GM21529 (cell line): Measurements from ENCODE around the gene FAF2.
"Not testable (repeated sequence)": the region's sequence is repeated elsewhere in the genome, so short reads cannot be mapped to it uniquely, and the experiment has no call there.

Experiments
- ATAC-seq: cut with Tn5 transposase; IDR thresholded peaks from one replicate; pipeline ENCODE4 v1.9.1; 2021; ENCODE audit not compliant: unreplicated experiment

Gene FAF2

GRCh38 chr5:176542135-176542595 lies 94.0 kb downstream of the FAF2 start:
- no peak for ATAC-seq

DNA sequence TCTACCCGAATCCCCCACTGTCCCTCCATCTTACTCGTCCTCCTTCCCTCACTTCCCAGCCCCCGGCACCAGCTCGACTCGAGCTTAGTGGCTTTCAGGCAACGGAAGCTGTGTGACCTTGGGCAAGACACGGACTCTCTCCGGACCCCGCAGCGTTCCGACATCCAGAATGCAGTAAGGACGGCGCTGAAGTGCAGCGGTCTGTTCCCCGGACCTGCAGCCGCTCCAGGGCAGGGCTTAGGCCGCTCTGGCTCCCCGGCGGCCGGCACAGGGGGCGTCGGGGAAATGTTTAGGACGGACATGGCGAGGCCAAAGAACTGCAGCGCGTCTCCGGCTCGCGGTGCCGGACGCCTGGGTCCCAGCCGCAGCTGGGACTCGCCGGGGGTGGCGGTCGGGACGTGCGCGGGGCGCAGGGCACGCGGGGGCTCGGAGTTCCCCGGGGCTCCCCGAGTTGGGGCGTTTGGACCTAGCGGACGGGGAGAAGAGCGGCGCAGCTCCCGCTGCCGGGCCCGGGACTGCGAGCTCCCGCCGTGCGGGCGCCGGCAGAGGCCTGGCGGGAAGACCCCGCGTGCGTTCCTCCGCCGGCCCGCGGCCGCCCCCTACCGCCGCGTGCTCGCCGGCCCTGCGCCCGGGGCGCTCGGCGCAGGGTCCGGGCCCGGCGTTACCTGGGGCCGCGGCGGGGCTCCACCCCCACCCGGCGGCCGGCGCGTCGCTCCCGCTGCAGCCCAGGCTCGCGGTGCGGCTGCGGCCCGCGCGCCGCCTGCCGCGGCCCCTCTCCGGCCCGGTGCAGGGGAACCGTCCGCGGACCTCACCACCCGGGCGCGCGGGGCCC lies 94.6 kb downstream of the FAF2 start:
- ATAC-seq: peak; percentile 41

DNA sequence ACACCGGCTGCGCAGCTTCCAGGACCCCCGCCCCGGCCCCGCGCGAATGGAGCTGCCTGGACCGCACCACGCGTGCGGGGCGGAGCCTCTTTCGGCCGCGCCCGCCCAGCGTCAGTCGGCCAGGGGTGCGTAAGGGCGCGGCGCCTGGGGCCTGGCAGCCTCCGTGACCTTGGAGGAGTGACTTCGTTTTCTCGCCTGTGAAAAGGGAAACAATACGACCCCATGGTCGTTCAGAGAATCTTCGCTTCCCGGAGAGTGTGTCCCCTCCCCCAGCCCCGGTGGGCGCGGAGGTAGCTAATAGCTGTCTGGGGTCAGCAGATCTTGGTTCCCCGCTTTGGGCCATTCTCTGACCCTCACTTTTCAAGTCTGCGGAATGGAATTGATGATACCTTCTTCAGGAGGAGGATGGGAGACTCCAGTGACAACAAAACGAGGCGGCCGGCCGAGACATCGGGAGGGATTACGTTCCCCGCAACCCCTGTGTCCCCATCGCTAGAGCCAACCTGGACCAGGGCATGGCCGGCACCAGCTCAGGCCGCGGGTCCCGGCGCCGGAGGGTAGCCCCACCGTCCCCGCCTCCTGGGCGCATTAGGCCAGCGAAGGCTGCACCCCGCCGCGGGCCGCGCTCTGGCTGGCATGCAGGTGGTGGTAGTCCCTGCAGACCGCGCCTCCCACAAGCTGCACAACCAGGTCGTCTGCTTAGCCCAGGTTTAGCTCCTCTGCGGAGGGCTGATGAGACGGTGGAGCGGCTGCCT lies 95.4 kb downstream of the FAF2 start:
- peak; percentile 65 for ATAC-seq

DNA sequence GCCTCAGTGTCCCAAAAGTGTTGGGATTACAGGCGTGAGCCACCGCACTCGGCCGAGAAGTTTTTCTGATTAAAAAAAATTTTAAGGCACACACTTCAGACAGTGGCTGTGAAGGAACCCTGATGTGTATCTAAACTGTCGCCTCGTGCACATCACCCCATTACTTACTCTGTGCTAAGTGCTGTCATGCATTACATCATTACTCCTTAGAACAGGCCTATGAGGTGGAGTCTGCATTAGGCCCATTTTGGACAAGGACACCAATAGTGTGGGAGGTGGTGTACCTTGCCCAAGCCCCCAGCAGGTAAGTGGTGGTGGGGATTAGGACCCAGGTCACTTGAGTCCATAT lies 97.2 kb downstream of the FAF2 start:
- no peak for ATAC-seq

- no peak for ATAC-seq
These were observed 97.7 kb downstream of the FAF2 start for GRCh38 chr5:176545737-176546509.

- ATAC-seq: no peak
These were observed 99.6 kb downstream of the FAF2 start for GRCh38 chr5:176547802-176548201.

GRCh38 chr5:176548967-176549444 lies 100.8 kb downstream of the FAF2 start, which contains the start of gene CDHR2:
CDHR2 (plus strand) TSS chr5:176549342; CDS start chr5:176565353, 16,011 bp downstream.
- ATAC-seq: no peak

- no peak for ATAC-seq
These were observed 101.7 kb downstream of the FAF2 start for GRCh38 chr5:176549871-176550270.

- peak; percentile 47 for ATAC-seq
These were observed 102.2 kb downstream of the FAF2 start for GRCh38 chr5:176550275-176550831.

DNA sequence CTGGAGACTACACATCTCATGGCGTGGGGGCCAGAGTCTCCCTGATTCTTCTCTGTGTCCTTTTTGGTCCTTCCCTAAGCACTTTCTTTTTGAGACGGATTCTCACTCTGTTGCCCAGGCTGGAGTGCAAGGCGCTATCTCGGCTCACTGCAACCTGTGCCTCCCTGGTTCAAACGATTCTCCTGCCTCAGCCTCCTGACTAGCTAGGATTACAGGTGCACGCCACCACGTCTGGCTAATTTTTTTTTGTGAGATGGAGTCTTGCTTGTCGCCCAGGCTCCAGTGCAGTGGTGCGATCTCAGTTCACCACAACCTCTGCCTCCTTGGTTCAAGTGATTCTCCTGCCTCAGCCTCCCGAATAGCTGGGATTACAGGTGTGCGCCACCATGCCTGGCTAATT lies 102.8 kb downstream of the FAF2 start:
- not testable (repeated sequence) for ATAC-seq

DNA sequence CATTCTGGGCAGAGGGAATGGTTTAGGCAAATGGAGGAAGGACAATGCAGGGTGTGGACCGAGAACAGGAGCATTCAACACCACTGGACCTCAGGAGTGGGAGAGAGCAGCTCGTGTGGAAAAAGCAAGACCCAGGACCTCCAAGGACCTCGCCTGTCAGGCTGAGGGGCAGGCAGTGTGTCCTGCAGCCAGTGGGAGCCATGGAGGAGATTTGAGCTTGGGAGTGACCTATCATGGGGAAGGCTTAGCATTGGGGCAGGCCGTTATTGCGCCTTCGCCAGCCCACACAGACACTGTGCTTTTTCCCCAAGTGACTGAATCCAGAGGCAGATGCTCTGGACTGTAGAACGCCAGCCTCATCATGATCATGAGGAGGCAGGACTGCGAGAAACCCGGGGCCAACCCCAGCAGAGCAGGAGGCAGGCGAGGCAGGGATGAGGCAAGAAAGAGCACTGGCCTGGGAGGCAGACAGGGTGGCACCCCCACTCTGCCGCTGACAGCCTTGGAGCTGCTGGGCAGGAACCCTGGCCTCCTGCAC lies 104.2 kb downstream of the FAF2 start:
- no peak for ATAC-seq

DNA sequence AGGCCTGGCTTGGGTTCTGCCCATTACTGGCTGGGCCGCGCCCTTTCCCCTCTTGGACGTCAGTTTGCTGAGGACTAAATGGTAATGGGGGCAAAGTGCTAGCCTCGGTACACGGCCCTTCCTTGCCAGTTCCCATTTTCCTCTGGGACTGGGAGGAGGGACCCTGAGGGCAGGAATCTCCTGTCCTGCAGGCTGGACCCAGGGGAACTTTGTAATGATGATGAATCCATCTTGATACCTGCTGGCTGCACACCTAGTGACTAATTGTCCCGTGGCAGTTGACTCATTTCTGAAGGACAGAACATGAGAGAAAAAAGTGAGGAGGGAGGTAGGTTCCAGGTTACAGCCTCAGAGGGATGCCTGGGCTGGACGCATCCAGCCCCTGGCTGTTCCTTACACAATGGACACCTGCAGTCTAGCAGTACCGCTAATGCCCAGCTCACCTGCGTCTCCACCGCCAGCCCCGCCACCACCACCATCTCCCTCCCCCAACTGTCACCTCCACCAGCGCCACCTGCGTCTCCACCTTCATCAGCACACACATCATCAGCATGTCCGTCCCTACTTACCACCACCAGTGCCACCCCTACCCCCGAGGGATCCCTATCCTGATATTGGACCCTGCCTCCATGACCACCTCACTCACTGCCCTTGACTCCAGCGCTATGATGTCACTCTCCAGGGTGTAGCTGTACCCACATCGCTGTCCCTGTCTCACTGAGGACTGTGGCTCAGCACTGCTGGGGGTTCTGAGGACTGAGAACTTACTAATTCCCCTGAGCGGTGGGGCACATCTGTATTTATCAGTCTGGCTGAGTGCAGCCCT lies 105.3 kb downstream of the FAF2 start:
- ATAC-seq: no peak

GRCh38 chr5:176557846-176558245 lies 109.7 kb downstream of the FAF2 start:
- ATAC-seq: no peak
